Upper lobe of right lung (tissue), 1 donor: Measurements from ENCODE around the gene BORCS5. TPM values are rescaled to one million over a fixed set of nuclear protein-coding genes. Genes with fewer than 3 reads are reported as not detected.
A peak's percentile ranks its signal among the peaks of the same experiment; 100 is the strongest.
"Not testable (repeated sequence)": the region's sequence is repeated elsewhere in the genome, so short reads cannot be mapped to it uniquely, and the experiment has no call there.

Experiments
- ATAC-seq: fragments of 200-7000 bp; cut with Tn5 transposase; one replicate; pipeline ENCODE4 v1.9.1; 2020; ENCODE audit warnings: mild to moderate bottlenecking, moderate library complexity
- DNase-seq: peaks from one replicate; pipeline ENCODE4 v3.0.0-alpha.2; 2020
- H3K27ac ChIP-seq: fragments of 200-600 bp; one replicate; pipeline ENCODE4 v1.8.0; 2022
- H3K27me3 ChIP-seq: fragments of 200-600 bp; one replicate; pipeline ENCODE4 v1.8.0; 2022; ENCODE audit warnings: mild to moderate bottlenecking
- H3K36me3 ChIP-seq: fragments of 200-600 bp; one replicate; pipeline ENCODE4 v1.8.0; 2022
- H3K4me1 ChIP-seq: fragments of 200-600 bp; one replicate; pipeline ENCODE4 v1.8.0; 2022
- H3K4me3 ChIP-seq: fragments of 200-600 bp; one replicate; pipeline ENCODE4 v1.8.0; 2022; ENCODE audit warnings: mild to moderate bottlenecking
- H3K9me3 ChIP-seq: fragments of 200-600 bp; one replicate; pipeline ENCODE4 v1.8.0; 2022
- CTCF ChIP-seq: fragments of 200-600 bp; IDR thresholded peaks from one replicate; pipeline ENCODE4 v1.8.0; 2022; ENCODE audit warnings: antibody characterized with exemption
- intact Hi-C: fragments of 100-400 bp; cut with DNase I; formaldehyde crosslinking; loops from one replicate; pipeline ENCODE4 v1.11.0; 2022
- total RNA-seq: library from RNA; stranded (reverse); fragmentation: NEBNext Ultra II Directional; extraction: Animal tissue kit (Norgen Biotek cat#: 25700); gene quantifications from one replicate; pipeline ENCODE4 v1.2.1, GENCODE V29; 2021
- donor health status: DM: no; HTN: yes; CAD: no; lungs with severe emphysema.

The BORCS5 gene
- total RNA-seq, 1 donor from 2014 or later, result 14.0 TPM

- H3K27me3 ChIP-seq, result no peaks in the 10 kb centered on the region
- H3K4me1 ChIP-seq, result no peaks in the 10 kb centered on the region
- peaks cover 3% of the 10 kb centered on the region for H3K36me3 ChIP-seq
- no peak for TF ChIP-seq CTCF
- intact Hi-C loops, result no loop called here
- H3K9me3 ChIP-seq, result no peaks in the 10 kb centered on the region
- ATAC-seq (no peak), DNase-seq (no peak)
- H3K27ac ChIP-seq, result no peak overlapping the region
- no peak overlapping the region for H3K4me3 ChIP-seq
Observed at GRCh38 chr12:12498210-12498609, 141.3 kb downstream of the BORCS5 start.

GRCh38 chr12:12499909-12500604, 143.2 kb downstream of the BORCS5 start:
- no peak overlapping the region for H3K27ac ChIP-seq
- no peak for TF ChIP-seq CTCF
- peak; percentile 59 for ATAC-seq

GRCh38 chr12:12501121-12501520, 144.2 kb downstream of the BORCS5 start:
- no peaks in the 10 kb centered on the region for H3K9me3 ChIP-seq
- no peak for DNase-seq
- TF ChIP-seq CTCF, result no peak
- no peak overlapping the region for H3K4me3 ChIP-seq
- no peak overlapping the region for H3K27ac ChIP-seq
- H3K27me3 ChIP-seq, result no peaks in the 10 kb centered on the region
- peaks cover 3% of the 10 kb centered on the region for H3K36me3 ChIP-seq
- no peak for ATAC-seq
- peaks cover 14% of the 10 kb centered on the region for H3K4me1 ChIP-seq
- intact Hi-C loops, result no loop called here

More at GRCh38 chr12:12499909-12500604, 143.2 kb downstream of the BORCS5 start:
- DNase-seq, result no peak
- no peak overlapping the region for H3K4me3 ChIP-seq
- no peaks in the 10 kb centered on the region for H3K27me3 ChIP-seq
- peaks cover 3% of the 10 kb centered on the region for H3K36me3 ChIP-seq
- peaks cover 4% of the 10 kb centered on the region for H3K4me1 ChIP-seq
- H3K9me3 ChIP-seq, result no peaks in the 10 kb centered on the region
- intact Hi-C loops, result no loop called here

GRCh38 chr12:12502130-12502814, 145.4 kb downstream of the BORCS5 start:
- H3K4me1 ChIP-seq, result peaks cover 25% of the 10 kb centered on the region
- ATAC-seq, DNase-seq, H3K4me3 ChIP-seq, H3K27me3 ChIP-seq, intact Hi-C loops, H3K9me3 ChIP-seq, H3K27ac ChIP-seq, H3K36me3 ChIP-seq: not testable (repeated sequence)

- H3K27ac ChIP-seq, result no peak overlapping the region
- ATAC-seq, result no peak
Observed at GRCh38 chr12:12502815-12503151, 145.9 kb downstream of the BORCS5 start.

More at GRCh38 chr12:12502815-12503151, 145.9 kb downstream of the BORCS5 start:
- intact Hi-C loops, result no loop called here
- no peak for TF ChIP-seq CTCF
- Histone ChIP-seq H3K36me3 (peaks cover 3% of the 10 kb centered on the region), H3K27me3 (no peaks in the 10 kb centered on the region), H3K4me3 (no peak overlapping the region), H3K9me3 (no peaks in the 10 kb centered on the region), H3K4me1 (peaks cover 28% of the 10 kb centered on the region)
- DNase-seq, result no peak
